Activated CD8-positive, alpha-beta memory T cell treated with anti-CD3 and anti-CD28 coated beads for 1 hour (primary cell): ENCODE measurements around the gene PIEZO2.
A peak's percentile ranks its signal among the peaks of the same experiment; 100 is the strongest.

Experiments used
- DNase-seq, 2 donors: peaks; one replicate each; pipeline ENCODE4 v3.0.0-alpha.2; 2020; ENCODE audit warnings: low read depth in 1 of 2; ENCODE audit errors: extremely low read depth in 1 of 2

The PIEZO2 gene

GRCh38 chr18:10798727-10799550, 350.4 kb downstream of the PIEZO2 start:
- DNase-seq: no peak

GRCh38 chr18:10797896-10798295, 351.5 kb downstream of the PIEZO2 start:
- no peak for DNase-seq

GRCh38 chr18:10794771-10795170, 354.6 kb downstream of the PIEZO2 start:
- DNase-seq: no peak

- DNase-seq: no peak
Measured at GRCh38 chr18:10793730-10794370, 355.5 kb downstream of the PIEZO2 start.

GRCh38 chr18:10792181-10792580, 357.2 kb downstream of the PIEZO2 start:
- DNase-seq: no peak

- no peak for DNase-seq
Measured at GRCh38 chr18:10791169-10791831, 358.1 kb downstream of the PIEZO2 start.

GRCh38 chr18:10789180-10789579, 360.2 kb downstream of the PIEZO2 start:
- no peak for DNase-seq

GRCh38 chr18:10787293-10787901, 362.0 kb downstream of the PIEZO2 start:
- peak; percentile 32 to 67 for DNase-seq

- DNase-seq: no peak
Measured at GRCh38 chr18:10785798-10786197, 363.6 kb downstream of the PIEZO2 start.

GRCh38 chr18:10784596-10785202, 364.7 kb downstream of the PIEZO2 start:
- DNase-seq: no peak

GRCh38 chr18:10783941-10784340, 365.4 kb downstream of the PIEZO2 start:
- DNase-seq: no peak

- DNase-seq: no peak
Measured at GRCh38 chr18:10776493-10776892, 372.9 kb downstream of the PIEZO2 start.

- no peak for DNase-seq
Measured at GRCh38 chr18:10775026-10775425, 374.3 kb downstream of the PIEZO2 start.

GRCh38 chr18:10771053-10771709, 378.2 kb downstream of the PIEZO2 start:
- DNase-seq: no peak

- DNase-seq: no peak
Measured at GRCh38 chr18:10770264-10770663, 379.1 kb downstream of the PIEZO2 start.

- DNase-seq: no peak
Measured at GRCh38 chr18:10768221-10768620, 381.1 kb downstream of the PIEZO2 start.

GRCh38 chr18:10767658-10768057, 381.7 kb downstream of the PIEZO2 start:
- no peak for DNase-seq

GRCh38 chr18:10760986-10761385, 388.4 kb downstream of the PIEZO2 start:
- DNase-seq: no peak

GRCh38 chr18:10759241-10759640, 390.1 kb downstream of the PIEZO2 start:
- DNase-seq: no peak

GRCh38 chr18:10757946-10758345, 391.4 kb downstream of the PIEZO2 start:
- no peak for DNase-seq
